Renal cortical epithelial cell (primary cell): ENCODE results near the gene EHMT2. TPM values are rescaled to one million over a fixed set of nuclear protein-coding genes. Genes with fewer than 3 reads are reported as not detected.
"Not testable (repeated sequence)": the region's sequence is repeated elsewhere in the genome, so short reads cannot be mapped to it uniquely, and the experiment has no call there.

Experiments
- DNase-seq: peaks from one replicate; pipeline ENCODE4 v3.0.0-alpha.2; 2011; ENCODE audit warnings: low read depth
- total RNA-seq: library from RNA; depleted of rRNA; stranded (reverse); fragments of >200 nt; gene quantifications from 2 replicates; pipeline ENCODE4 v1.2.3, GENCODE V29; 2014

EHMT2 gene
- total RNA-seq, 1 donor from 2014 or later = 72.3 TPM

DNA sequence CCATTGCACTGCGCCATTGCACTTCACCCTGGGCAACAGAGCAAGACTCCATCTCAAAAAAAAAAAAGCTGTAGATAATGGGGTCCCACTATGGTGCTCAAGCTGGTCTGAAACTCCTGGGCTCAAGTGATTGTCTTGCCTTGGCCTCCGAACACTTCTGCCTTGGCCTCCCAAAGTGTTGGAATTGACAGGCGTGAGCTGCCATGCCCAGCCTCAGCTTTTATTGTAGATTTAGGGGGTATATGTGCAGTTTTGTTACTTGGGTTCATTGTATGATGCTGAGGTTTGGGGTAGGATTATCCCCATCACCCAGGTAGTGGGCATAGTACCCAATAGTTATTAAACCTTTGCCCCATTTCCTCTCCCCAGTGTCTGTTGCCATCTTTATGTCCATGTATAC is 58.5 kb downstream of the EHMT2 start:
- no peak for DNase-seq

DNA sequence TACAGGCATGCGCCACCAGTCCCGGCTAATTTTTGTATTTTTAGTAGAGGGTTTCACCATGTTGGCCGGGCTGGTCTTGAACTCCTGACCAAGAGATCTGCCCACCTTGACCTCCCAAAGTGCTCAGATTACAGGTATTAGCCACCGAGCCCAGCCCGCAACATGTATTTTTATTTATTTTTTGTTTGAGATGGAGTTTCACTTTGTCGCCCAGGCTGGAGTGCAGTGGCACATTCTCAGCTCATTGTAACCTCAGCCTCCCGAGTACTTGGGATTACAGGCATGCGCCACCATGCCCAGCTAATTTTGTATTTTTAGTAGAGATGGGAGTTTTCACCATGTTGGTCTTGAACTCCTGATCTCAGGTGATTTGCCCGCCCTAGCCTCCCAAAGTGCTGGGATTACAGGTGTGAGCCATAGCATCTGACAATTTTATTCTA is 59.4 kb downstream of the EHMT2 start:
- DNase-seq = not testable (repeated sequence)

DNA sequence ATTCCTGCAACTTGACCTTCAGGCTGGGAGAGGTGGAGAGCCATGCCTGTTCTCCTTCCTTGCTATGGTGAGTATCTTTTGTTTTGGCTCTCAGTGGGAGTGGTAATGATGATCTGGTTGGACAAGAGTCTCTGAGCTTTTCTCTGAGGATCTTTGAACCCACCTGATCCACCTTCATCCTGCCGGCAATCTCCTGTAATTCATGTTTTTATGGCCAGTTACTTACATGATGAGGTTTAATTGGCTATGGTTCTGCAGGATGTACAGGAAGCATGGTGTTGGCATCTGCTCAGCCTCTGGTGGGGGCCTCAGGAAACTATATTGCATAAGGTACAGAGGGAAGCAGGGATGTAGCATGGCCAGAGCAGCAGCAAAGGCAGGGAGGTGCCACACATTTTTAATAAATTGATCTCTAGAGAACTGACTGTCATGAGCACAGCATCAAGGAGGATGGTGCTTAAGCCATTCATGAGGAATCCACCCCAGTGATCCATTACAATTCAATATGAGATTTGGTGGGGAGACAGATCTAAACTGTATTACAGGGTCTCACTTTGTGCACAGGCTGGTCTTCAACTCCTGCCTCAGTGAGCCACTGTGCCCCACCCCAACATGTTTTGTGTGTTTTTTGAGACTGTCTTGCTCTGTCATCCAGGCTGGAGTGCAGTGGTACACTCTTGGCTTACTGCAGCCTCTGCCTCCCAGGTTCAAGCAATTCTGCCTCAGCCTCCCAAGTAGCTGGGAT is 60.0 kb downstream of the EHMT2 start:
- no peak for DNase-seq

DNA sequence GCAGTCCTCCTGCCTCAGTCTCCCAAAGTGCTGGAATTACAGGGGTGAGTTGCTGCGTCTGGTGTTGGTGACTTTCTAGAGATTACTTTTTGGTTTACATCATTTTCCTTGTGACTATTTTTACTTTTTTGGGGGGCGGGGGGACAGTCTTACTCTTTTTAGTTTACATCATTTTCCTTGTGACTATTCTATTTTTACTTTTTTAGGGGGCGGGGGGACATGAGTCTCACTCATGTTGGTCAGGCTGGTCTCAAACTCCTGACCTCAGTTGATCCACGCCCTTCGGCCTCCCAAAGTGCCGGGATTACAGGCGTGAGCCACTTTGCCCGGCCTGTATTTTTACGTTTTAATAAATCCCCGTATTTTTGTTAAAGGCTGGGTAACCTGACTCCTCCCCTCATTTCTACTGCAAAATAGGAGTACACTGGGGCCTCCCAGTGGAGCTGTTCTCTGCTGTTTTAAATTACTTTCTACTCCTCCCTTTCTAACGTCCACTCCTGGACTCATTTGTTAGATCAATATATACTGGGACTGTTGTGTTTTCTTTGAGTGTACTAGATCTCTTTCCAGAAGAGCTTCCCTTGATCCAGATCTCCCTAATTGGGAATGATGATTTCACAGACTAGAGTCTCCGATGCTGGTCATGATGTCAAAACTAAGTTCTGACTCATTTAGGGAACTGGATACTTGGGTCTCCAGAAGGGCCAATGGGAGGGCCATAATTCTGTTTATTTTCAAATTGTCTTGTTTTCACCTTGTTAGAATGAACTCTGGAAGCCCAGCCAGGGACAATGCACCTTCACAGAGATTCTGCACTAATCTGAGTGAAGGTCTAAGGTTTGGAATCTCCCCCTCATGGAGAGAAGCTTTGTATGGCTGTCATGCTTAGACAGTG is 60.8 kb downstream of the EHMT2 start:
- DNase-seq = peak; percentile 26

DNA sequence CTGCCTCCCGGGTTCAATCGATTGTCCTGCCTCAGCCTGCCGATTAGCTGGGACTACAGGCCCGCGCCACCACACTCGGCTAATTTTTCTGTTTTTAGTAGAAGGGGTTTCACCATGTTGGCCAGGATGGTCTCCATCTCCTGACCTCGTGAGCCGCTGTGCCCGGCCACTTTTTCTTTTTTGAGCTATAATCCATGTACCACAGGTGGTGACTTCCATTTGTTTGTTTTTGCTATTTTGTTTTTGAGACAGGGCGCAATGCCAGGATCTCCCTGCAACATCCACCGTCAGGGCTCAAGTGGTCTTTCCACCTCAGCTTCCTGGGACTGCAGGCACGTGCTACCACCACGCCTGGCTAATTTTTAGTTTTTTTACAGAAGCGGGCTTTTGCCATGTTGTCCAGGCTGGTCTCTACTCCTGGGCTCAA is 61.4 kb downstream of the EHMT2 start:
- no peak for DNase-seq

DNA sequence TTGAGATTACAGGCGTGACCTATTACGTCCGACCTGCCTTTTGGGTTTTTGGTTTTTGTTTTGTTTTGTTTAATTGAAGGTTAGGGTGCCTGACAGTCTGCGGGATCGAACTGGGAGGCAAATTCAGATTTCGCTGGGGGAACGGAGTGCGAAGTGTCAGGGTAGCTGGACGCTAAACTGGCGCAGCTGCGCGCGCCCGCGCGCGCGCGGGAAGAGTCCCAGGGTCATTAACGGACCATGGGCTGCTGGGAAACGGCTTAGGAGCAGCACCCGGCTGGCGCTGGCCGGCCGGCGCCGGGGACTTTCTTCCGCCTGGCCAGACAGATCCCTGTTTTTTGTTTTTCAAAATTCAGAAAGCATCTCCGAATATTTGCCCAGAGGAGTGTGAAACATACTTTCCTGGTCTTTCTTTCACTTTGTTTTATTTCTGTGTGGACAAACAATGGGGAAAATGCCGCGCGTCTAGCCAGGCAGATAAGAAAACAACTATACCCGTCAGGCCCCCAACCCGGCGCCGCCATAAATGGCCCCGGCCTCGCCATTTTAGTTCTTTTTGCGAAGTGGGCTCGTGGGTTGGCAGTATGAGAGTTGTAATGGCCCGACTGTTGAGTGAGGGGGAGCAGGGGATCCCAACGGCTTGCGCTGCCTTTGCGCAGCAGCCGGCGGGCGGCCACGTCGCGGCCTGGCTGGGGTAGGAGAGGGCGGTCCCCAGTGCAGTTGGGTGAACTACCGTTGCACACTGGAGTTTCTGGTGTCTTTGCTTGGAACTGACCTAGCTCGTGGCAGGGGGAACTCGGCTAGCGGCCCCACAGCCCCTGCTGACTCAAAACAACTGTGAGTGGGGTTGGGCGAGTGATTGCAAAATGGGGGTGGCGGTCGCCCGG is 62.9 kb downstream of the EHMT2 start:
- peak; percentile 72 for DNase-seq

DNA sequence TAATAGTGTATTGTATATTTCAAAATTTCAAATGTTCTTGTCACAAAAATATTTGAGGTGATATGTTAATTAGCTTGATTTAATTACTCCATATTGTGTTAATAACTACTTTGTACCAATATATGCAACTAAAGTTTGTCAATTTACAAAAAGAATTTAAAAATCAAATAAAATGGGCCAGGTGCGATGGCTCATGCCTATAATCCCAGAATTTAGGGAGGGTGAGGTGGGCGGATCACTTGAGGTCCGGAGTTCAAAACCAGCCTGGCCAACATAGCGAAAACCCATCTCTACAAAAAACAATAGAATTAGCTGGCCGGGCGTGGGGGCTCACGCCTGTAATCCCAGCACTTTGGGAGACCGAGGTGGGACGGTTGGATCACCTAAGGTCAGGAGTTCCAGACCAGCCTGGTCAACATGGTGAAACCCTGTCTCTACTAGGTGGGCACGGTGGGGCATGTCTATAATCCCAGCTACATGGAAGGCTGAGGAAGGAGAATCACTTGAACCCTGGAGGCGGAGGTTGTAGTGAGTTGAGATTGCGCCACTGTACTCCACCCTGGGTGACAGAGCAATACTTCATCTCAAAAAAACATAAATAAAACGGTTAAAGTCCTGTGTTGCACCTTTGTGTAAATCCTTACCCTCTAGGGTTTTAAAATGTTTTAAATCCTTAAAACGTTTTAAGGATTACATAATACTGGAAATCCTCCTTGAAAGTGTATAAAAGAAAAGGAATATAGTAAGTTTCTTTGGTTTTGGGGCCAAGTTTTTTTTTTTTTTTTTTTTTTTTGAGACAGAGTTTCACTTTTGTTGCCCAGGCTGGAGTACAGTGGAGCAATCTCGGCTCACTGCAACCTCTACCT is 65.9 kb downstream of the EHMT2 start:
- DNase-seq = no peak

DNA sequence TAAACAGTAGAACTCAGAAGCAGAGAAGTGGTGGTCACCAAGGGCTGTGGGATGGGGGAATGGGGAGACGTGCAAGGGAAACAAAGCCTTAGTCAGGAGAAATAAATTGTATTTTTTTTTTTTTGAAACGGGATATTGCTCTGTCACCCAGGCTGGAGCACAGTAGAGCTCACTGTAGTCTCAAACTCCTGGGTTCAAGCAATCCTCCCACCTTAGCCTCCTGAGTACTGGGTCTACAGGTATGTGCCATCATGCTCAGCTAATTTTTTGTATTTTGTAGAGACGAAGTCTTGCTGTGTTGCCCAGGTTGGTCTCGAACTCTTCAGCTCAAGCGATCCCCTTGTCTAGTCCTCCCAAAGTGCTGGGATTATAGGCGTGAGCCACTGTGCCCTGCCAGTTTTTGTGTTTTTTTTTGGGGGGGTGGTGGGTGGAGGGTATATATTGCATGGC is 66.6 kb downstream of the EHMT2 start:
- DNase-seq = no peak

Other genes starting within 250 kb of the EHMT2 start
- gene BAG6, start 245.0 kb downstream of the EHMT2 start, total RNA-seq = 130 and 241 TPM in 2 replicates
- 0.69 and 0.80 TPM in 2 replicates for gene APOM, start 241.8 kb downstream of the EHMT2 start, total RNA-seq
- gene C6orf47, start 236.9 kb downstream of the EHMT2 start, total RNA-seq = 28.6 and 32.0 TPM in 2 replicates
- 9.1 and 16.0 TPM in 2 replicates for gene GPANK1, start 232.7 kb downstream of the EHMT2 start, total RNA-seq
- gene CSNK2B, start 231.6 kb downstream of the EHMT2 start, total RNA-seq = 116 and 121 TPM in 2 replicates
- gene LY6G5B, start 227.7 kb downstream of the EHMT2 start, total RNA-seq = 2.6 TPM in 1 of 2 replicates, not detected in the other
- gene LY6G5C, start 216.6 kb downstream of the EHMT2 start, total RNA-seq = 0.40 TPM in 1 of 2 replicates, not detected in the other
- gene ABHD16A, start 194.4 kb downstream of the EHMT2 start, total RNA-seq = 54.7 and 56.6 TPM in 2 replicates
- gene LY6G6F, start 190.8 kb downstream of the EHMT2 start, total RNA-seq = not detected in 2 replicates
- not detected in 2 replicates for gene LY6G6D, start 182.3 kb downstream of the EHMT2 start, total RNA-seq
- gene LY6G6C, start 176.0 kb downstream of the EHMT2 start, total RNA-seq = not detected in 2 replicates
- not detected in 2 replicates for gene MPIG6B, start 174.3 kb downstream of the EHMT2 start, total RNA-seq
- 101 and 121 TPM in 2 replicates for gene DDAH2, start 168.4 kb downstream of the EHMT2 start, total RNA-seq
- 345 and 2,008 TPM in 2 replicates for gene CLIC1, start 161.2 kb downstream of the EHMT2 start, total RNA-seq
- gene MSH5, start 157.7 kb downstream of the EHMT2 start, total RNA-seq = 4.4 and 6.6 TPM in 2 replicates
- 0.50 and 0.69 TPM in 2 replicates for gene SAPCD1, start 135.0 kb downstream of the EHMT2 start, total RNA-seq
- 2.6 and 8.5 TPM in 2 replicates for gene VWA7, start 120.4 kb downstream of the EHMT2 start, total RNA-seq
- gene VARS1, start 101.9 kb downstream of the EHMT2 start, total RNA-seq = 67.4 and 103 TPM in 2 replicates
- 16.6 and 46.9 TPM in 2 replicates for gene LSM2, start 90.7 kb downstream of the EHMT2 start, total RNA-seq
- gene HSPA1L, start 82.4 kb downstream of the EHMT2 start, total RNA-seq = 0.87 and 2.0 TPM in 2 replicates
- 178 and 296 TPM in 2 replicates for gene HSPA1A, start 82.2 kb downstream of the EHMT2 start, total RNA-seq
- 197 and 264 TPM in 2 replicates for gene HSPA1B, start 70.0 kb downstream of the EHMT2 start, total RNA-seq
- 104 and 112 TPM in 2 replicates for gene NEU1, start 34.9 kb downstream of the EHMT2 start, total RNA-seq
- gene SLC44A4, start 18.7 kb downstream of the EHMT2 start, total RNA-seq = 1.1 and 26.6 TPM in 2 replicates
- gene ZBTB12, start 4.4 kb upstream of the EHMT2 start, total RNA-seq = 0.69 and 5.9 TPM in 2 replicates
- gene C2, start 30.0 kb upstream of the EHMT2 start, total RNA-seq = 1.7 TPM in 1 of 2 replicates, not detected in the other
- 24.3 and 32.7 TPM in 2 replicates for gene CFB, start 48.4 kb upstream of the EHMT2 start, total RNA-seq
- 92.3 and 146 TPM in 2 replicates for gene NELFE, start 61.3 kb upstream of the EHMT2 start, total RNA-seq
- 46.5 and 47.3 TPM in 2 replicates for gene SKIC2, start 61.5 kb upstream of the EHMT2 start, total RNA-seq
- gene DXO, start 74.4 kb upstream of the EHMT2 start, total RNA-seq = 10.6 and 16.9 TPM in 2 replicates
- gene C4A, start 84.4 kb upstream of the EHMT2 start, total RNA-seq = 1.6 and 42.4 TPM in 2 replicates
- 0.35 and 32.2 TPM in 2 replicates for gene C4B, start 117.1 kb upstream of the EHMT2 start, total RNA-seq
- gene CYP21A2, start 140.7 kb upstream of the EHMT2 start, total RNA-seq = 0.20 TPM in 1 of 2 replicates, not detected in the other
- gene TNXB, start 211.6 kb upstream of the EHMT2 start, total RNA-seq = 0.75 TPM in 1 of 2 replicates, not detected in the other
- gene ATF6B, start 230.5 kb upstream of the EHMT2 start, total RNA-seq = 16.5 and 26.2 TPM in 2 replicates
- 5.6 and 7.6 TPM in 2 replicates for gene FKBPL, start 232.6 kb upstream of the EHMT2 start, total RNA-seq